Suprapubic skin (tissue), 3 donors: ENCODE measurements around the gene CARD16.

Experiments
- CTCF ChIP-seq, 2 donors: fragments of 200-600 bp in 1 of 2; fragments of 450-650 bp in 1 of 2; sonication (generic) in 1 of 2; IDR thresholded peaks; one replicate each; pipeline ENCODE4 v1.5.1; 2016 to 2019; ENCODE audit warnings: antibody characterized with exemption in 2 of 2, mild to moderate bottlenecking in 1 of 2, moderate library complexity in 1 of 2
- EP300 ChIP-seq: sonication (generic); formaldehyde crosslinking; IDR thresholded peaks from one replicate; pipeline ENCODE4 v1.6.1; 2017; ENCODE audit warnings: antibody characterized with exemption

GRCh38 chr11:105054723-105055493 is 9.8 kb upstream of the CARD16 start:
- no peak for TF ChIP-seq CTCF (IDR thresholded peaks at IDR 0.05)
- no peak for TF ChIP-seq EP300
